ENCODE data around the gene OR2B2.
A peak's percentile ranks its signal among the peaks of the same experiment; 100 is the strongest.

Gene OR2B2

DNA sequence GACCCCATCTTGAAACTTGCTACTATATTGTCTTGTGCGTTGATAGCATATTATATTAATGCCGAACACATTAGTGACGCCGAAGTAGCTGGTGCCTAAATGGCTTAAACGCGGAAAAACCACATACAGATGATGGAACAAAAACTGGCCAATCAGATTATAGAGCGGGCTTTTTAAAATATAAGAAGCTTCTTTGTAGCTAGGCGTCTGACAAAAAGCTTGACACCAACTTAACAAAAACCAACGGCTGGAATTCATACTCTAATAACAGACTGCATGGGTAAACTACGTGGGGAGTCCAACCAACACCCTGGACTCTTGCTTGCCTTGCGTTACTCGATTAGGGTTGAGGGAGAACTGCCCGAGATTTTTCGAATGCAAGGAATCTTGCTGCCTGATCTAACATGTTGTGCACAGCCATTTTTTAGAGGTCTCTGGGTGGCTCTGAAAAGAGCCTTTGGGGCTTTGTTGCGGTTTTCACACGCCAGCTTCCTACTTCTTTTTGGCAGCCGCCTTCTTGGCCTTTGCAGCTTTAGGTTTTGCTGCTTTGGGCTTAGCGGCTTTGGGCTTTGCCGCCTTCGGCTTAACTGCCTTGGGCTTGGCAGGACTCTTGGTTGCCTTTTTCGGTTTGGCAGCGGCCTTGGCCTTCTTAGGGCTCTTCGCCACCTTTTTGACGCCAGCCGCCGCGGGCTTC lies 45.7 kb downstream of the OR2B2 start:
- no peak for DNase-seq (ENCODE audit: low spot score)

DNA sequence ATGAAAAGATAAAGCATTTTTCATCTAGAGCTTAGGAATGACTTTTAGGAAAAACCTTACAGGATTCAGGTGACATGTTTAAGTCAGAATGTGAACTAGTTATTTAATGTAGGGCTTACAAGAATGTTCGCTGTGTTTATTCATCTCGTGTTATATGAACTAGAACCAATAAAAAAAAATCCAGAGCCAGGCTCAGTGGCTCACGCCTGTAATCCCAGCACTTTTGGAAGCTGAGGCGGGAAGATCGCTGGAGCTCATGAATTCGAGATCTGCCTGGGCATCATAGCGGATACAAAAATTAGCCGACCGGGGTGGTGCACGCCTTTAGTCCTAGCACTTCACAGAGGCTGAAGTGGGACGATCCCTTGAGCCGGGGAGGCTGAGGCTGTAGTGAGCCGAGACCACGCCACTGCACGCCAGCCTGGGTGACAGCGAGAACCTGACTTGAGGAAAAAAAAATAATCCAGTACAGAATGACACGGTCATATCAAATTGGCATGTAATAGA lies 46.3 kb downstream of the OR2B2 start:
- DNase-seq (ENCODE audit: low spot score) = no peak

DNA sequence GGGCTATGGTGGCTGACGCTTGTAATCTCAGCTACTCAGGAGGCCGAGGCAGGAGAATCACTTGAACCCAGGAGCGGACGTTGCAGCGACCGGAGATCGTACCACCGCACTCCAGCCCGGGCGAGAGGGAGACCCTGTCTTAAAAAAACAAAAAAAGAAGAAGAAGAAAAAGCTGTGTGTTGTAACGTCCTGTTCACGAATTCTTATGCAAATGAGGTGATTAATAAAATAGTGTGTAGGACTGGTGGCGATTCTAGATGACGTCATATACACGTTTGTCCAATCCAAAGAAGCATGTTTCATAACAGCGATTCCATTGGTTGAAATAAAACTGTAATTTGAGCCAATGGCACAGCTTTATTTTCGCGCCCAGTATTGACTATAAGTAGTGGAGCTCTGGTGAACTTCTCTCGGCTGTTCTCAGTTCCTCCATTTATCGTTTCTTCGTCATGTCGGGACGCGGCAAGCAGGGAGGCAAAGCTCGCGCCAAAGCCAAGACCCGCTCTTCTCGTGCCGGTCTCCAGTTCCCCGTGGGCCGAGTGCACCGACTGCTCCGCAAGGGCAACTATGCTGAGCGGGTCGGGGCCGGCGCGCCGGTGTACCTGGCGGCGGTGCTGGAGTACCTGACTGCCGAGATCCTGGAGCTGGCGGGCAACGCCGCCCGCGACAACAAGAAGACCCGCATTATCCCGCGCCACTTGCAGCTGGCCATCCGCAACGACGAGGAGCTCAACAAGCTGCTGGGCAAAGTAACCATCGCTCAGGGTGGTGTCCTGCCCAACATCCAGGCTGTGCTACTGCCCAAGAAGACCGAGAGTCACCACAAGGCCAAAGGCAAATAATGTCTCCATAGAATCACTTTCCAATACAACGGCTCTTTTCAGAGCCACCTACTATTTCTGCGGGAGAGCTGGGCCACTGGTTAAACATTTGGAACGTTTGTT lies 47.0 kb downstream of the OR2B2 start:
- DNase-seq (ENCODE audit: low spot score) = peak; percentile 83

DNA sequence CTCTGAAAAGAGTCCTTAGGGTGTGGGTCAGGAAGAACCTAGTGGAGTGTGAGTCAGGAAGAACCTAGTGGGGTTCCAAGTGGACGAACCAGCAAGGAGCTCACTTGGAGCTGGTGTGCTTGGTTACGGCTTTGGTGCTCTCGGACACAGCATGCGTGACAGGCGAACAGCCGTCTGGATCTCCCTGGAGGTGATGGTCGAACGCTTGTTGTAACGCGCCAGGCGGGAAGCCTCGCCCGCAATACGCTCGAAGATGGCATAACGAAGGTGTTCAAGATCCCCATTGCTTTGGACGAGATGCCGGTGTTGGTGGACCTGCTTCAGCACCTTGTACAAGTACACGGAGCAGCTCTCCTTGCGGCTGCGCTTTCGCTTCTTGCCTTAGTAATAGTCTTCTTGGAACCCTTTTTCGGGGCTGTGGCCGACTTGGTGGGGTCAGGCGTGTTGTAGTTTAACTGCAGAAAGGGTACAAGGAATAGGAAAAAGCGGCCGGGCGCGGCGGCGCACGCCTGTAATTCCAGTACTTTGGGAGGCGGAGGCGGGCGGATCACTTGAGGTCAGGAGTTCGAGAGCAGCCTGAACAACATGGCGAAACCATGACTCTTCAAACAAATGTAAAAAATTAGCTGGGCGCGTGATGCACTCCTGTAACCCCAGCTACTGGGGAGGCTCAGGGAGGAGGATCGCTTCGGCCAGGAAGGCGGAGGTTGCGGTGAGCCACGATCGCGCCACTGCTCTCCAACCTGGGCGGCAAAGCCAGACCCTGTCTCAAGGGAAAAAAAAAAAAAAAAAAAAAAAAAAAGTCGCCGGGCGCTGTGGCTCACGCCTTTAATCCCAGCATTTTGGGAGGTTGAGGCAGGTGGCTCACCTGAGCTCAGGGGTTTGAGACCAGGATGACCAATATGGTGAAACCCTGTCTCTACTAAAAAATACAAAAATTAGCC lies 48.0 kb downstream of the OR2B2 start:
- DNase-seq (ENCODE audit: low spot score) = no peak

DNA sequence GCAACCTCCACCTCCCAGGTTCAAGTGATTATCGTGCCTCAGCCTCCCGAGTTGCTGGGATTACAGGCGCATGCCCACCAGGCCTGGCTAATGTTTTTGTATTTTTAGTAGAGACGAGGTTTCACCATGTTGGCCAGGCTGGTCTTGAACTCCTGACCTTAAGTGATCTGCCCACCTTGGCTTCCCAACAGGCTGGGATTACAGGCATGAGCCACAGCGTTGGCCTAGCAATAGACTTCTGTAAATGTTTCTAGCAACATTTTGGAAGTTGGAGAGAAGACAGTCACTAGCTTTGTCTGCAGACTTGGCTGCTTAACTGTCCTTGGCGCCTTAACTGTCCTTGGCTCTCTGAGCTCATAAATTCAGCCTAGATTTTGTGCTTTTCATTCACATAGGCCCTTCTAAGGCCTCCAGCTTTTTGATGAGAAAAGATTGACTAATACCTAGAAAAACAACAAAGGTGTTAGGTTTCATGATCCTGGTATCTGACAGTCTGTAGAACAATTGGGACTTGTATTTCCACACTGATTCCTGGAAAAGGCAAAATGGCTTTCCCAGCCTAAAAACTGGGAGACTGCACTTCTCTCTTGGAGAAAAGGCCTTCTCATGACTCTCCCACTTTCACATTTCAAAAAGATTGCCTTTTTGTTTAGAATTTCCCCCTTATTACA lies 49.7 kb downstream of the OR2B2 start:
- DNase-seq (ENCODE audit: low spot score) = no peak

DNA sequence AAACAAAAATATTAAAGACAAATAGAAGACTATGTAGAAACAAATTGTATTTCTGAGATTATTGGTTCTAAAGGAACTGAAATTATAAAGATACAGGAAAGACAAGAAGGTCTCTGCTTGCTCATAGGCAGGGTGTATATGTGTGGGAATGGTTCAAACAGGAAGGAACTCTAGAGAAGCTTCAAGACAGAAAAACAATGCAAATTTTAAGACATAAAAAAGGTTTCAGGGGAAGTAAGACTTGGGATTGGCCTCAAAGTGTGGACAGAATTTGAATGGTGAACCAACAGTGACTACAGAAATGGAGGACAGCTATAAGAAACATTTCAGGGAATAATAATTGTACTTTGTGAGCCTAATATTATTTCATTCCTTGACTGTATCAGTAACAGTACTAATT lies 50.3 kb downstream of the OR2B2 start:
- DNase-seq (ENCODE audit: low spot score) = no peak

DNA sequence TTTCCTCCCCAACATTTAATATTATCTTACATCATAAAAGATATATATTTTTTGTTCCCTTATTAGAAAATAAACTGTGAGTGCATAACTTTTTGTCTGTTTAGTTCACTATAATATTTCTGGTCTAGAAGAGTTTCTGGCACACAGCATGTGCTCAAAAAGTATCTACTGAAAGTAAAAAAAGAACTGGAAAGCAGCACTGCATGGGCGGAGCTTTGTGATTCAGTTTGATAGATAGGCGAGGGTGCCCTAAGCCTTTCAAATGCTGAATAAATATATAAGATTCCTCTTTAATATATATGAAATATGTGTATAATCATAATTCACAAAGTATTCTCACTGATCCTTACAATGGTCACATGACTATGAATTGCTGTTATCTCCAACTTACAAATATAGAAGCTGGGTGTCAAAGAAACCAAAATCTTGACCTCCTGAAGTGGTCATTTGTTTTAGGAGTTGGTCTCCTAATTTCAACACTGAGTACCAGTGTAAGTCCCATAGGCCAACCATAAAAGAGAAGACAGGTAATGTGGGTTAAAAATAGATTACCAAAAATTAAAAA lies 50.8 kb downstream of the OR2B2 start:
- DNase-seq (ENCODE audit: low spot score) = no peak
